SH-SY5Y (cell line): ENCODE data around the gene SLC39A13.
"Not testable (repeated sequence)": the region's sequence is repeated elsewhere in the genome, so short reads cannot be mapped to it uniquely, and the experiment has no call there.

Source experiments
- GATA2 ChIP-seq: IDR thresholded peaks from 2 replicates; pipeline ENCODE4 v1.6.1; 2011; ENCODE audit warnings: mild to moderate bottlenecking, low read depth, low read length
- GATA3 ChIP-seq: IDR thresholded peaks from 2 replicates; pipeline ENCODE4 v1.6.1; 2011; ENCODE audit warnings: low read depth, mild to moderate bottlenecking, low read length, moderate library complexity

DNA sequence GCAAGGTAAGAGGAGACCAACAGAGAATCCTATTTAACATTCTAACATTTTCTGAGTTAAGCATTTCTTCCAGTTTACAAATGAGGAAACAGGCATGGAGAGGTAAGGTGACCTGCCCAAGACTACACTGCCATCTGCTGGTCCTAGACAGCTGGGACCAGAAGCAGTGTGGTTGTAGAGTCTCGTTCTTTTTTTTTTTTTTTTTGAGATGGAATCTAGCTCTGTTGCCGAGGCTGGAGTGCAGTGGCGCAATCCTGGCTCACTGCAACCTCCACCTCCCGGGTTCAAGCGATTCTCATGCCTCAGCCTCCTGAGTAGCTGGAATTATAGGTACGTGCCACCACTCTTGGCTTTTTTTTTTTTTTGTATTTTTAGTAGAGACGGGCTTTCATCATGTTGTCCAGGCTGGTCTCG lies 45.9 kb downstream of the SLC39A13 start:
- TF ChIP-seq GATA3 = not testable (repeated sequence)
- peak; percentile 20; the same call in 1 of the 2 replicates for TF ChIP-seq GATA2
